Neuronal stem cell (in vitro differentiated cells): ENCODE data around the gene OR8K3. TPM values are rescaled to one million over a fixed set of nuclear protein-coding genes. Genes with fewer than 3 reads are reported as not detected.

Source experiments
- DNase-seq: peaks from one replicate; pipeline ENCODE4 v3.0.0-alpha.2; 2013; ENCODE audit warnings: low spot score
- H2AFZ ChIP-seq: one replicate; pipeline ENCODE4 v1.6.1; 2013; ENCODE audit warnings: mild to moderate bottlenecking, low read length, inconsistent platforms
- H2AK5ac ChIP-seq: 2 replicates; pipeline ENCODE4 v1.6.1; 2013; ENCODE audit warnings: low read depth, mild to moderate bottlenecking, inconsistent platforms, low read length, moderate library complexity, mixed read lengths
- H2BK120ac ChIP-seq: 2 replicates; pipeline ENCODE4 v1.6.1; 2013; ENCODE audit warnings: low read depth, mild to moderate bottlenecking, inconsistent platforms, low read length, moderate library complexity, mixed read lengths
- H2BK12ac ChIP-seq: one replicate; pipeline ENCODE4 v1.6.1; 2013; ENCODE audit warnings: low read length, inconsistent platforms
- H2BK15ac ChIP-seq: 2 replicates; pipeline ENCODE4 v1.6.1; 2013; ENCODE audit warnings: mild to moderate bottlenecking, low read length, inconsistent platforms, mixed read lengths
- H2BK5ac ChIP-seq: one replicate; pipeline ENCODE4 v1.6.1; 2013; ENCODE audit warnings: inconsistent platforms, mild to moderate bottlenecking, low read length, moderate library complexity
- H3K14ac ChIP-seq: one replicate; pipeline ENCODE4 v1.6.1; 2013; ENCODE audit warnings: low read length, inconsistent platforms
- H3K18ac ChIP-seq: 2 replicates; pipeline ENCODE4 v1.6.1; 2013; ENCODE audit warnings: low read length, inconsistent platforms
- H3K23ac ChIP-seq: 2 replicates; pipeline ENCODE4 v1.6.1; 2013; ENCODE audit warnings: low read depth, mild to moderate bottlenecking, mixed read lengths, low read length, inconsistent platforms; ENCODE audit not compliant: poor library complexity
- H3K27ac ChIP-seq: replicated peaks from 3 replicates; pipeline ENCODE4 v1.5.1; 2013; ENCODE audit warnings: low read length, inconsistent platforms
- H3K27me3 ChIP-seq, 3 experiments: 2 replicates each; pipeline ENCODE4 v1.6.1; 2013; ENCODE audit warnings: low read length in 3 of 3, mild to moderate bottlenecking in 2 of 3, inconsistent platforms in 1 of 3, low read depth in 1 of 3, mixed read lengths in 1 of 3, moderate library complexity in 1 of 3; ENCODE audit not compliant: control insufficient read depth in 3 of 3, insufficient read depth in 3 of 3
- H3K36me3 ChIP-seq, 2 donors: replicated peaks in 1 of 2; 2 replicates each; pipeline ENCODE4 v1.6.1; 2013; ENCODE audit warnings: low read length in 2 of 2; ENCODE audit not compliant: control insufficient read depth in 2 of 2, insufficient read depth in 2 of 2
- H3K4ac ChIP-seq: 2 replicates; pipeline ENCODE4 v1.6.1; 2013; ENCODE audit warnings: inconsistent platforms, mild to moderate bottlenecking, low read length, moderate library complexity
- H3K4me1 ChIP-seq, 2 donors: 1 replicate in 1 of 2; 2 replicates in 1 of 2; pipeline ENCODE4 v1.6.1; 2013; ENCODE audit warnings: low read length in 2 of 2, low read depth in 1 of 2; ENCODE audit not compliant: control insufficient read depth in 2 of 2, insufficient read depth in 1 of 2
- H3K4me2 ChIP-seq: one replicate; pipeline ENCODE4 v1.6.1; 2013; ENCODE audit warnings: mild to moderate bottlenecking, low read length, inconsistent platforms; ENCODE audit not compliant: insufficient read depth, poor library complexity, severe bottlenecking
- H3K4me3 ChIP-seq, 2 donors: 2 replicates each; pipeline ENCODE4 v1.5.1; 2013; ENCODE audit warnings: low read length in 2 of 2, mild to moderate bottlenecking in 2 of 2, inconsistent platforms in 1 of 2, moderate library complexity in 1 of 2
- H3K79me1 ChIP-seq: one replicate; pipeline ENCODE4 v1.6.1; 2013; ENCODE audit warnings: low read depth, mild to moderate bottlenecking, inconsistent platforms, low read length, moderate library complexity
- H3K9ac ChIP-seq: one replicate; pipeline ENCODE4 v1.6.1; 2013; ENCODE audit warnings: mild to moderate bottlenecking, low read depth, low read length, inconsistent platforms; ENCODE audit not compliant: poor library complexity
- H3K9me3 ChIP-seq, 2 donors: replicated peaks in 1 of 2; 2 replicates each; pipeline versions ENCODE3 to v1.6.1; 2013; ENCODE audit warnings: low read length in 2 of 2, mild to moderate bottlenecking in 2 of 2, inconsistent platforms in 1 of 2, low read depth in 1 of 2, mixed read lengths in 1 of 2, moderate library complexity in 1 of 2; ENCODE audit not compliant: control insufficient read depth in 2 of 2, insufficient read depth in 1 of 2
- H4K8ac ChIP-seq: one replicate; pipeline ENCODE4 v1.6.1; 2013; ENCODE audit warnings: low read depth, mild to moderate bottlenecking, inconsistent platforms, low read length, moderate library complexity
- H4K91ac ChIP-seq: one replicate; pipeline ENCODE4 v1.6.1; 2013; ENCODE audit warnings: low read length, low read depth, mild to moderate bottlenecking, inconsistent platforms; ENCODE audit not compliant: poor library complexity
- WGBS, 2 donors: extraction: QIAGEN DNeasy Blood & Tissue Kit; methylation state at CpG; one replicate each; pipeline ENCODE4 v1.1.7; 2013; ENCODE audit warnings: missing lambda C conversion rate in 2 of 2, mixed read lengths in 1 of 2; ENCODE audit not compliant: insufficient read length in 2 of 2, insufficient replicate concordance in 1 of 2; ENCODE audit errors: extremely low coverage in 2 of 2; 5-methylcytosine and 5-hydroxymethylcytosine counted together
- polyA plus RNA-seq, 2 experiments: library from polyadenylated mRNA; stranded (reverse); fragments of 200-250 nt; gene quantifications; one replicate each; pipeline ENCODE4 v1.2.3, GENCODE V29; 2013

The OR8K3 gene
- not detected for polyA plus RNA-seq (2013, experiment 1 of 2)
- not detected for polyA plus RNA-seq (2013, experiment 2 of 2)

- H3K4me1 ChIP-seq: no peaks in the 10 kb centered on the region
- H3K4me2 ChIP-seq: no peak within 1 kb of the TSS
- H2AK5ac ChIP-seq: no peak within 1 kb of the TSS
- H2BK12ac ChIP-seq: no peak within 1 kb of the TSS
- H3K79me1 ChIP-seq: no peaks in the 10 kb centered on the region
- no peaks in the 10 kb centered on the region for H3K36me3 ChIP-seq
- no peak within 1 kb of the TSS for H2BK15ac ChIP-seq
- H3K27ac ChIP-seq: no peak within 1 kb of the TSS
- no peak within 1 kb of the TSS for H3K9ac ChIP-seq
- no peak within 1 kb of the TSS for H2BK120ac ChIP-seq
- no peak within 1 kb of the TSS for H2AFZ ChIP-seq
- no peak within 1 kb of the TSS for H2BK5ac ChIP-seq
- H4K91ac ChIP-seq: no peak within 1 kb of the TSS
- H3K14ac ChIP-seq: no peak within 1 kb of the TSS
- H3K27me3 ChIP-seq: no peaks in the 10 kb centered on the region
- no peak for DNase-seq
- H3K9me3 ChIP-seq: peaks cover 0 to 1% of the 10 kb centered on the region in 2 donors
- H3K23ac ChIP-seq: no peak within 1 kb of the TSS
- no peak within 1 kb of the TSS for H3K18ac ChIP-seq
- H4K8ac ChIP-seq: no peak within 1 kb of the TSS
- no peak within 1 kb of the TSS for H3K4ac ChIP-seq
- H3K4me3 ChIP-seq: no peak within 1 kb of the TSS
Measured at GRCh38 chr11:56314844-56315243, at the start of gene OR8K3. OR8K3 (plus strand) TSS chr11:56315144; CDS start chr11:56318307, 3,163 bp downstream.

GRCh38 chr11:56271092-56271491, 43.9 kb upstream of the OR8K3 start:
- no CpG with 5 or more reads among the region's 3 CpGs for WGBS, 2 donors

GRCh38 chr11:56273854-56274253, 41.1 kb upstream of the OR8K3 start, which contains the start of gene OR5T1:
OR5T1 (plus strand) TSS chr11:56274154; CDS start chr11:56275639, 1,485 bp downstream.
- Histone ChIP-seq H3K4me1 (no peaks in the 10 kb centered on the region), H2AFZ (no peak within 1 kb of the TSS), H3K79me1 (no peaks in the 10 kb centered on the region), H3K9me3 (no peaks in the 10 kb centered on the region), H3K9ac (no peak within 1 kb of the TSS), H2BK5ac (no peak within 1 kb of the TSS), H4K91ac (no peak within 1 kb of the TSS), H3K18ac (no peak within 1 kb of the TSS), H2BK15ac (no peak within 1 kb of the TSS), H2BK120ac (no peak within 1 kb of the TSS), H2BK12ac (no peak within 1 kb of the TSS), H3K4me3 (no peak within 1 kb of the TSS), H3K4ac (no peak within 1 kb of the TSS), H3K14ac (no peak within 1 kb of the TSS), H3K27me3 (no peaks in the 10 kb centered on the region), H3K23ac (no peak within 1 kb of the TSS), H2AK5ac (no peak within 1 kb of the TSS), H3K4me2 (no peak within 1 kb of the TSS), H3K27ac (no peak within 1 kb of the TSS), H4K8ac (no peak within 1 kb of the TSS), H3K36me3 (no peaks in the 10 kb centered on the region)
- no peak for DNase-seq

More at GRCh38 chr11:56271092-56271491, 43.9 kb upstream of the OR8K3 start:
- Histone ChIP-seq H2BK15ac (no peak overlapping the region), H2BK5ac (no peak overlapping the region), H3K14ac (no peak overlapping the region), H2BK12ac (no peak overlapping the region), H3K4me3 (no peak overlapping the region), H3K4ac (no peak overlapping the region), H2AK5ac (no peak overlapping the region), H3K9me3 (peaks cover 0 to 1% of the 10 kb centered on the region in 2 donors), H2BK120ac (no peak overlapping the region), H3K9ac (no peak overlapping the region), H2AFZ (no peak overlapping the region), H4K8ac (no peak overlapping the region), H3K27me3 (no peaks in the 10 kb centered on the region), H4K91ac (no peak overlapping the region), H3K4me2 (no peak overlapping the region), H3K23ac (no peak overlapping the region), H3K36me3 (no peaks in the 10 kb centered on the region), H3K18ac (no peak overlapping the region), H3K79me1 (no peaks in the 10 kb centered on the region), H3K27ac (no peak overlapping the region), H3K4me1 (no peaks in the 10 kb centered on the region)
- DNase-seq: no peak

GRCh38 chr11:56292154-56292553, 22.8 kb upstream of the OR8K3 start, which contains the start of gene OR8H1:
OR8H1 (minus strand) TSS chr11:56292254; CDS start chr11:56291062, 1,192 bp downstream.
- no peak within 1 kb of the TSS for H2BK12ac ChIP-seq
- H2AFZ ChIP-seq: no peak within 1 kb of the TSS
- H3K4me2 ChIP-seq: no peak within 1 kb of the TSS
- no peak within 1 kb of the TSS for H3K18ac ChIP-seq
- no peaks in the 10 kb centered on the region for H3K9me3 ChIP-seq
- H3K4me1 ChIP-seq: no peaks in the 10 kb centered on the region
- H2BK5ac ChIP-seq: no peak within 1 kb of the TSS
- no peak within 1 kb of the TSS for H3K14ac ChIP-seq
- H3K4ac ChIP-seq: no peak within 1 kb of the TSS
- no peak within 1 kb of the TSS for H3K9ac ChIP-seq
- no peak within 1 kb of the TSS for H3K23ac ChIP-seq
- no peak within 1 kb of the TSS for H2BK15ac ChIP-seq
- no peaks in the 10 kb centered on the region for H3K27me3 ChIP-seq
- H3K36me3 ChIP-seq: no peaks in the 10 kb centered on the region
- DNase-seq: no peak
- no peaks in the 10 kb centered on the region for H3K79me1 ChIP-seq
- no peak within 1 kb of the TSS for H4K8ac ChIP-seq
- WGBS, 2 donors: no CpG with 5 or more reads among the region's 2 CpGs
- H2AK5ac ChIP-seq: no peak within 1 kb of the TSS
- H3K27ac ChIP-seq: no peak within 1 kb of the TSS
- H2BK120ac ChIP-seq: no peak within 1 kb of the TSS
- no peak within 1 kb of the TSS for H3K4me3 ChIP-seq
- H4K91ac ChIP-seq: no peak within 1 kb of the TSS
